Loucy (cell line): Measurements from ENCODE around the gene MRE11.

Source experiments
- CTCF ChIP-seq: fragments of 200-600 bp; sonication (generic); conservative IDR thresholded peaks from 2 replicates; pipeline ENCODE4 v1.5.1; 2014; ENCODE audit warnings: mild to moderate bottlenecking, antibody characterized with exemption, low read length
- EZH2phosphoT487 ChIP-seq: fragments of 200-600 bp; IDR thresholded peaks from 2 replicates; pipeline ENCODE4 v1.6.1; 2018; ENCODE audit warnings: antibody characterized with exemption, mild to moderate bottlenecking, moderate library complexity, borderline replicate concordance

- no peak for TF ChIP-seq CTCF
- TF ChIP-seq EZH2phosphoT487: no peak
Measured at GRCh38 chr11:94469416-94469815, 24.2 kb downstream of the MRE11 start.
